Gastroesophageal sphincter (tissue), 4 donors: ENCODE results near the gene FRA10AC1. TPM values are rescaled to one million over a fixed set of nuclear protein-coding genes. Genes with fewer than 3 reads are reported as not detected.
"Not testable (repeated sequence)": the region's sequence is repeated elsewhere in the genome, so short reads cannot be mapped to it uniquely, and the experiment has no call there.

Experiments
- ATAC-seq: fragments of 150-250 bp; one replicate; pipeline ENCODE4 v1.9.1; 2016; ENCODE audit warnings: mild to moderate bottlenecking, moderate library complexity
- H3K27ac ChIP-seq, 4 donors: fragments of 200-600 bp; sonication (generic) in 3 of 4; 1 replicate in 3 of 4; 2 replicates in 1 of 4; pipeline ENCODE4 v1.5.1; 2016 to 2019
- H3K27me3 ChIP-seq: fragments of 200-600 bp; sonication (generic); one replicate; pipeline ENCODE4 v1.5.1; 2019
- H3K36me3 ChIP-seq, 2 donors: fragments of 200-600 bp; sonication (generic); one replicate each; pipeline ENCODE4 v1.5.1; 2019; ENCODE audit warnings: control low read depth in 1 of 2
- H3K4me1 ChIP-seq, 3 donors: fragments of 200-600 bp; sonication (generic); 1 replicate in 2 of 3; 2 replicates in 1 of 3; pipeline ENCODE4 v1.5.1; 2016 to 2019; ENCODE audit warnings: control low read depth in 2 of 3
- H3K4me3 ChIP-seq, 2 donors: fragments of 200-600 bp; sonication (generic); one replicate each; pipeline ENCODE4 v1.5.1; 2019; ENCODE audit warnings: mild to moderate bottlenecking in 1 of 2, moderate library complexity in 1 of 2
- H3K9me3 ChIP-seq, 3 donors: fragments of 200-600 bp; sonication (generic); one replicate each; pipeline ENCODE4 v1.5.1; 2017 to 2019; ENCODE audit warnings: control low read depth in 2 of 3
- CTCF ChIP-seq, 4 experiments: fragments of 200-600 bp in 2 of 4; fragments of 450-650 bp in 2 of 4; sonication (generic) in 1 of 4; IDR thresholded peaks; one replicate each; pipeline ENCODE4 v1.5.1; 2017 to 2019; ENCODE audit warnings: antibody characterized with exemption in 4 of 4, mild to moderate bottlenecking in 2 of 4, moderate library complexity in 2 of 4
- EP300 ChIP-seq: sonication (generic); formaldehyde crosslinking; IDR thresholded peaks from one replicate; pipeline ENCODE4 v1.6.1; 2017; ENCODE audit warnings: antibody characterized with exemption, mild to moderate bottlenecking
- POLR2A ChIP-seq, 2 donors: fragments of 450-650 bp; IDR thresholded peaks; one replicate each; pipeline ENCODE4 v1.6.1; 2017; ENCODE audit warnings: antibody characterized with exemption in 2 of 2, mild to moderate bottlenecking in 2 of 2, moderate library complexity in 1 of 2
- POLR2AphosphoS5 ChIP-seq: sonication (generic); formaldehyde crosslinking; IDR thresholded peaks from one replicate; pipeline ENCODE4 v1.6.1; 2017; ENCODE audit warnings: antibody characterized with exemption
- WGBS, 2 donors: methylation state at CpG; one replicate each; pipeline ENCODE4 v1.1.5; 2018; ENCODE audit warnings: low coverage in 1 of 2; 5-methylcytosine and 5-hydroxymethylcytosine counted together
- total RNA-seq, 4 donors: library from RNA; depleted of rRNA; stranded (reverse); fragments of >200 nt; gene quantifications; one replicate each; pipeline ENCODE4 v1.1.0, GENCODE V29; 2016

FRA10AC1 gene
- total RNA-seq, 4 donors from 2014 or later: 8.4 to 28.6 (median 14.3) TPM

GRCh38 chr10:93697207-93697606 lies 5.2 kb downstream of the FRA10AC1 start:
- peaks cover 7 to 24% (median 9%) of the 10 kb centered on the region in 3 donors for H3K4me1 ChIP-seq
- H3K36me3 ChIP-seq: peaks cover 6 to 75% of the 10 kb centered on the region in 2 donors
- no peaks in the 10 kb centered on the region for H3K27me3 ChIP-seq
- WGBS, 2 donors: 77 to 100% methylated on average over 2 of the region's 2 CpGs
- no peak overlapping the region for H3K4me3 ChIP-seq
- H3K9me3 ChIP-seq: no peaks in the 10 kb centered on the region
- TF ChIP-seq CTCF (IDR thresholded peaks at IDR 0.05) (no peak), POLR2AphosphoS5 (no peak), EP300 (no peak), POLR2A (IDR thresholded peaks at IDR 0.05) (no peak)
- ATAC-seq: no peak
- no peak overlapping the region for H3K27ac ChIP-seq

GRCh38 chr10:93696582-93696981 lies 5.8 kb downstream of the FRA10AC1 start:
- ATAC-seq, H3K4me3 ChIP-seq, H3K27me3 ChIP-seq, H3K27ac ChIP-seq, H3K9me3 ChIP-seq: not testable (repeated sequence)
- WGBS, 2 donors: 94% methylated on average over 2 of the region's 2 CpGs; no CpG with 5 or more reads in 1 of the 2 donors
- Histone ChIP-seq H3K36me3 (peaks cover 11 to 81% of the 10 kb centered on the region in 2 donors), H3K4me1 (peaks cover 6 to 21% (median 9%) of the 10 kb centered on the region in 3 donors)

- H3K9me3 ChIP-seq: no peaks in the 10 kb centered on the region
- no peak overlapping the region for H3K27ac ChIP-seq
- ATAC-seq: no peak
- H3K4me1 ChIP-seq: peaks cover 0 to 13% (median 2%) of the 10 kb centered on the region in 3 donors
- WGBS, 2 donors: 33 to 52% methylated on average over 2 of the region's 2 CpGs
- TF ChIP-seq POLR2AphosphoS5 (no peak), CTCF (IDR thresholded peaks at IDR 0.05) (no peak), EP300 (no peak), POLR2A (IDR thresholded peaks at IDR 0.05) (no peak)
- no peak overlapping the region for H3K4me3 ChIP-seq
- H3K27me3 ChIP-seq: no peaks in the 10 kb centered on the region
- peaks cover 11 to 90% of the 10 kb centered on the region in 2 donors for H3K36me3 ChIP-seq
Observed at GRCh38 chr10:93695740-93696139, 6.7 kb downstream of the FRA10AC1 start.

GRCh38 chr10:93687737-93688136 lies 14.7 kb downstream of the FRA10AC1 start:
- no peak overlapping the region for H3K27ac ChIP-seq
- no peak for ATAC-seq
- H3K27me3 ChIP-seq: no peaks in the 10 kb centered on the region
- no peak overlapping the region for H3K4me3 ChIP-seq
- H3K36me3 ChIP-seq: peaks cover 11 to 79% of the 10 kb centered on the region in 2 donors
- H3K4me1 ChIP-seq: no peaks in the 10 kb centered on the region
- TF ChIP-seq CTCF (IDR thresholded peaks at IDR 0.05) (no peak), POLR2A (IDR thresholded peaks at IDR 0.05) (no peak), POLR2AphosphoS5 (no peak), EP300 (no peak)
- no peaks in the 10 kb centered on the region for H3K9me3 ChIP-seq

- Histone ChIP-seq H3K4me1 (no peaks in the 10 kb centered on the region), H3K27ac (no peak overlapping the region), H3K9me3 (no peaks in the 10 kb centered on the region), H3K27me3 (no peaks in the 10 kb centered on the region), H3K4me3 (no peak overlapping the region), H3K36me3 (peaks cover under 1 to 90% of the 10 kb centered on the region in 2 donors)
- no peak for ATAC-seq
- TF ChIP-seq EP300 (no peak), POLR2AphosphoS5 (no peak), CTCF (IDR thresholded peaks at IDR 0.05) (peak in 1 of 4 experiments; percentile 27)
- WGBS, 2 donors: 56 to 68% methylated on average over 3 to 4 of the region's 4 CpGs
Observed at GRCh38 chr10:93680412-93681047, 21.9 kb downstream of the FRA10AC1 start.
